ENCODE measurements around the gene IGFL2.

DNA sequence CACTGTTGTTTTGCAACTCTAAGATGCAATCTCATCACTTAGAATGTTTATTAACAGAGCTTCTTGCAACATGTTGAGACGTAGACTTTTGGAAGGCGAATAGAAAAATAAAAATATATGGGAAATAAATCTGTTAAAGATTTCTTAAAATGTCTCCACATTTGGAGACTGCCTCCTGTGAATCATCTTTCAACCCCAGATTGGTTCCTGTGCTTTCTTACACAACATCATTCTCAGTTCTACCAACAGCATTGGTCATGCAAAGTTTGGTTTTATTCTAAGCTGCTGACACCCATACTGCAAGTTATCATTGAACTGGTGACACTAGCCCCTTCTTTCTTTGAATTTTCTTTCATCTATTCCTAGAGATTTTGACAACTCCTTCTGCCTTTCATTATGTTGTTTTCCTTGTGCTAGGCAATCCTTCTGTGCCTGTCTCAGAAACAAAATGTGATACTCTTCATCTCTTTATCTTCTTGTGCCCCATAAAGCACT lies 21.9 kb upstream of the IGFL2 start:
- no peak for TF ChIP-seq EZH2phosphoT487 (IDR thresholded peaks at IDR 0.05)
- TF ChIP-seq, protein P1, sequence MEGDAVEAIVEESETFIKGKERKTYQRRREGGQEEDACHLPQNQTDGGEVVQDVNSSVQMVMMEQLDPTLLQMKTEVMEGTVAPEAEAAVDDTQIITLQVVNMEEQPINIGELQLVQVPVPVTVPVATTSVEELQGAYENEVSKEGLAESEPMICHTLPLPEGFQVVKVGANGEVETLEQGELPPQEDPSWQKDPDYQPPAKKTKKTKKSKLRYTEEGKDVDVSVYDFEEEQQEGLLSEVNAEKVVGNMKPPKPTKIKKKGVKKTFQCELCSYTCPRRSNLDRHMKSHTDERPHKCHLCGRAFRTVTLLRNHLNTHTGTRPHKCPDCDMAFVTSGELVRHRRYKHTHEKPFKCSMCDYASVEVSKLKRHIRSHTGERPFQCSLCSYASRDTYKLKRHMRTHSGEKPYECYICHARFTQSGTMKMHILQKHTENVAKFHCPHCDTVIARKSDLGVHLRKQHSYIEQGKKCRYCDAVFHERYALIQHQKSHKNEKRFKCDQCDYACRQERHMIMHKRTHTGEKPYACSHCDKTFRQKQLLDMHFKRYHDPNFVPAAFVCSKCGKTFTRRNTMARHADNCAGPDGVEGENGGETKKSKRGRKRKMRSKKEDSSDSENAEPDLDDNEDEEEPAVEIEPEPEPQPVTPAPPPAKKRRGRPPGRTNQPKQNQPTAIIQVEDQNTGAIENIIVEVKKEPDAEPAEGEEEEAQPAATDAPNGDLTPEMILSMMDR (IDR thresholded peaks at IDR 0.05), result no peak
